Measurements from ENCODE around the gene KPNA2. TPM values are rescaled to one million over a fixed set of nuclear protein-coding genes. Genes with fewer than 3 reads are reported as not detected.

KPNA2 gene
- total and polyA plus RNA-seq, 2 of the 8 experiments (the other 6 are each of a cell fraction or from before 2014, with no cell fraction given): 413 to 612 TPM

DNA sequence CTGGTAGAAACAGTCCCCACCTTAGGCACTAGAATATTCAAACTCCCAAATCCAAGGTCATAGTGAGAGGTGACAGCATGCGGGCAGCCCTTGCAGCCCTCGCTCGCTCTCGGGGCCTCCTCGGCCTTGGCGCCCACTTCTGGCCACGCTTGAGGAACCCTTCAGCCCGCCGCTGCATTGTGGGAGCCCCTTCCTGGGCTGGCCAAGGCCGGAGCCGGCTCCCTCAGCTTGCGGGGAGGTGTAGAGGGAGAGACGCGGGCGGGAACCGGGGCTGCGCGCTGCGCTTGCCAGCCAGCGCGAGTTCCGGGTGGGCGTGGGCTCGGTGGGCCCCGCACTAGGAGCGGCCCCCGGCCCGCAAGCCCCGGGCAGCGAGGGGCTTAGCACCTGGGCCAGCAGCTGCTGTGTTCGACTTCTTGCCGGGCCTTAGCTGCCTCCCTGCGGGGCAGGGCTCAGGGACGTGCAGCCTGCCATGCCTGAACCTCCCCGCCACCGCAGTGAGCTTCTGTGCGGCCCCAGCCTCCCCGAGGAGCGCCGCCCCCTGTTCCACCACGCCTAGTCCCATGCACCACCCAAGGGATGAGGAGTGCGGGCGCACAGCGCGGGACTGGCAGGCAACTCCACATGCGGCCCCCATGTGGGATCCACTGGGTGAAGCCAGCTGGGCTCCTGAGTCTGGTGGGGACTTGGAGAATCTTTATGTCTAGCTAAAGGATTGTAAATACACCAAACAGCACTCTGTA is 45.0 kb downstream of the KPNA2 start:
- no peak overlapping the region for H4K5ac ChIP-seq (ENCODE audit: insufficient read length, low read depth, low read length)
- POLR2A ChIA-PET (ENCODE audit: partially characterized antibody): interaction anchor here (1.6 kb wide), 1 partner anchor 45 kb away, joined by 4 read pairs; the partner anchor contains the start of gene KPNA2
- no peak overlapping the region for H2BK120ac ChIP-seq (replicated peaks; ENCODE audit: low read depth, low read length)
- H3K18ac ChIP-seq (ENCODE audit: extremely low read depth, low read length): no peak overlapping the region
- CTCF ChIA-PET (ENCODE audit: partially characterized antibody): interaction anchor here (1.6 kb wide), 1 partner anchor 93 kb away, joined by 5 read pairs; no protein-coding TSS in a partner anchor
- 93% methylated on average over 40 of the region's 46 CpGs; no CpG with 5 or more reads in 1 of the 2 experiments for whole genome bisulfite sequencing, 2 experiments (ENCODE audit: extremely low coverage in 1 of 2, insufficient coverage in 1 of 2, insufficient read length in 1 of 2, insufficient replicate concordance in 2 of 2, low coverage in 1 of 2, low lambda C conversion rate in 2 of 2, missing lambda C conversion rate in 1 of 2)
- no peak overlapping the region for H2BK20ac ChIP-seq (ENCODE audit: low read length)
- H3K79me1 ChIP-seq (ENCODE audit: low read depth, low read length): no peaks in the 10 kb centered on the region
- no peak overlapping the region for H3K56ac ChIP-seq (replicated peaks; ENCODE audit: insufficient read length, low read depth, low read length)
- no peak overlapping the region for H3K14ac ChIP-seq (ENCODE audit: insufficient read length)
- no peak overlapping the region for H4K91ac ChIP-seq (replicated peaks; ENCODE audit: insufficient read length, low read length)
- no peak for FAIRE-seq
- H3K4me2 ChIP-seq (ENCODE audit: insufficient read depth in 1 of 2, low read depth in 2 of 2, low read length in 2 of 2): no peak overlapping the region
- H2BK15ac ChIP-seq (ENCODE audit: low read length): no peak overlapping the region
- H3K27ac ChIP-seq (ENCODE audit: low read depth, low read length): no peak overlapping the region
- no peak overlapping the region for H2BK5ac ChIP-seq (ENCODE audit: low read depth, low read length)
- 0 out of 7 replicates have a peak, but pooled peaks cover 0 to 2% (median 0%) of the 10 kb centered on the region in 4 experiments for H3K4me1 ChIP-seq (replicated peaks in 1 of 4; ENCODE audit: control insufficient read depth in 3 of 4, insufficient read depth in 4 of 4, low read length in 3 of 4)
- H4K8ac ChIP-seq (ENCODE audit: extremely low read depth, insufficient read depth, low read length): no peak overlapping the region
- H3K23me2 ChIP-seq (ENCODE audit: low read depth, low read length): no peaks in the 10 kb centered on the region
- DNase-seq (ENCODE audit: low read depth in 1 of 2, low spot score in 2 of 2): no peak
- no peaks in the 10 kb centered on the region for H3K79me2 ChIP-seq (ENCODE audit: control insufficient read depth in 1 of 2, insufficient read depth in 2 of 2, low read length in 2 of 2)
- H3K4ac ChIP-seq (replicated peaks; ENCODE audit: insufficient read length, low read depth, low read length): no peak overlapping the region
- H3K27me3 ChIP-seq (replicated peaks in 1 of 4; ENCODE audit: control insufficient read depth in 3 of 4, extremely low read depth in 1 of 4, insufficient read depth in 3 of 4, low read length in 3 of 4): no peaks in the 10 kb centered on the region
- no peaks in the 10 kb centered on the region for H4K20me1 ChIP-seq (replicated peaks in 1 of 2; ENCODE audit: control insufficient read depth in 1 of 2, insufficient read depth in 2 of 2, low read length in 2 of 2)
- no peak overlapping the region for H2AFZ ChIP-seq (ENCODE audit: low read length)
- no peak overlapping the region for H3K23ac ChIP-seq (ENCODE audit: insufficient read length)
- no peak overlapping the region for H3K9ac ChIP-seq (replicated peaks in 1 of 4; ENCODE audit: extremely low read depth in 1 of 4, low read depth in 3 of 4, low read length in 3 of 4)
- H2AK5ac ChIP-seq (ENCODE audit: low read depth, low read length): no peak overlapping the region
- no peaks in the 10 kb centered on the region; a peak in 1 of 4 replicates for H3K9me3 ChIP-seq (ENCODE audit: insufficient read depth in 2 of 2, low read depth in 1 of 2, low read length in 1 of 2)
- no peak overlapping the region for H2BK12ac ChIP-seq (ENCODE audit: low read depth, low read length)
- TF ChIP-seq, protein P1, sequence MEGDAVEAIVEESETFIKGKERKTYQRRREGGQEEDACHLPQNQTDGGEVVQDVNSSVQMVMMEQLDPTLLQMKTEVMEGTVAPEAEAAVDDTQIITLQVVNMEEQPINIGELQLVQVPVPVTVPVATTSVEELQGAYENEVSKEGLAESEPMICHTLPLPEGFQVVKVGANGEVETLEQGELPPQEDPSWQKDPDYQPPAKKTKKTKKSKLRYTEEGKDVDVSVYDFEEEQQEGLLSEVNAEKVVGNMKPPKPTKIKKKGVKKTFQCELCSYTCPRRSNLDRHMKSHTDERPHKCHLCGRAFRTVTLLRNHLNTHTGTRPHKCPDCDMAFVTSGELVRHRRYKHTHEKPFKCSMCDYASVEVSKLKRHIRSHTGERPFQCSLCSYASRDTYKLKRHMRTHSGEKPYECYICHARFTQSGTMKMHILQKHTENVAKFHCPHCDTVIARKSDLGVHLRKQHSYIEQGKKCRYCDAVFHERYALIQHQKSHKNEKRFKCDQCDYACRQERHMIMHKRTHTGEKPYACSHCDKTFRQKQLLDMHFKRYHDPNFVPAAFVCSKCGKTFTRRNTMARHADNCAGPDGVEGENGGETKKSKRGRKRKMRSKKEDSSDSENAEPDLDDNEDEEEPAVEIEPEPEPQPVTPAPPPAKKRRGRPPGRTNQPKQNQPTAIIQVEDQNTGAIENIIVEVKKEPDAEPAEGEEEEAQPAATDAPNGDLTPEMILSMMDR (IDR thresholded peaks at IDR 0.05; ENCODE audit: control extremely low read depth in 1 of 3, insufficient read depth in 1 of 3, low read depth in 1 of 3, low read length in 3 of 3): no peak
- TF ChIP-seq SRF (IDR thresholded peaks at IDR 0.05; ENCODE audit: low read depth, low read length) (no peak), TEAD4 (IDR thresholded peaks at IDR 0.05; ENCODE audit: low read depth, low read length) (no peak), JUN (IDR thresholded peaks at IDR 0.05; ENCODE audit: low read depth, low read length) (no peak), CHD2 (IDR thresholded peaks at IDR 0.05; ENCODE audit: low read length) (no peak), SIX5 (IDR thresholded peaks at IDR 0.05; ENCODE audit: low read depth, low read length) (no peak), POLR2A (IDR thresholded peaks at IDR 0.05; ENCODE audit: control extremely low read depth in 1 of 2, low read depth in 2 of 2, low read length in 2 of 2) (no peak), EZH2 (IDR thresholded peaks at IDR 0.05; ENCODE audit: low read depth, low read length, severe bottlenecking) (no peak), NANOG (IDR thresholded peaks at IDR 0.05; ENCODE audit: insufficient read depth, low read depth, low read length, poor library complexity, severe bottlenecking) (no peak), CBX5 (IDR thresholded peaks at IDR 0.05; ENCODE audit: low read depth, low read length) (no peak), RFX5 (IDR thresholded peaks at IDR 0.05; ENCODE audit: borderline replicate concordance, low read depth, low read length) (no peak)
- H3K36me3 ChIP-seq (ENCODE audit: control insufficient read depth in 2 of 4, insufficient read depth in 4 of 4, low read length in 3 of 4): no peaks in the 10 kb centered on the region
- H3K4me3 ChIP-seq (ENCODE audit: extremely low read depth in 1 of 4, insufficient read depth in 2 of 4, low read depth in 3 of 4, low read length in 4 of 4): no peak overlapping the region

Measured in H1 (cell line).